Kidney epithelial cell (primary cell): ENCODE measurements around the gene RCBTB1. TPM values are rescaled to one million over a fixed set of nuclear protein-coding genes. Genes with fewer than 3 reads are reported as not detected.
"Not testable (repeated sequence)": the region's sequence is repeated elsewhere in the genome, so short reads cannot be mapped to it uniquely, and the experiment has no call there.

Experiments used
- DNase-seq: peaks from one replicate; pipeline ENCODE4 v3.0.0-alpha.2; 2010; ENCODE audit warnings: low read depth
- H3K27me3 ChIP-seq: 2 replicates; pipeline ENCODE4 v1.6.0; 2011; ENCODE audit warnings: low read length; ENCODE audit not compliant: control insufficient read depth, insufficient read depth
- H3K36me3 ChIP-seq: 2 replicates; pipeline ENCODE4 v1.5.1; 2011; ENCODE audit warnings: low read length; ENCODE audit not compliant: control insufficient read depth, insufficient read depth
- H3K4me3 ChIP-seq: 2 replicates; pipeline ENCODE4 v1.5.1; 2011; ENCODE audit warnings: low read depth, mild to moderate bottlenecking, control low read depth, low read length
- total RNA-seq: library from RNA; depleted of rRNA; stranded (reverse); fragments of >200 nt; gene quantifications from 2 replicates; pipeline ENCODE4 v1.2.3, GENCODE V29; 2015
- TF ChIP-seq, protein P1 (sequence below): IDR thresholded peaks from 2 replicates; pipeline ENCODE4 v1.5.1; 2011; ENCODE audit warnings: mild to moderate bottlenecking, moderate library complexity, low read length, control low read depth, inconsistent platforms; ENCODE audit not compliant: insufficient read depth, poor library complexity, severe bottlenecking

Gene RCBTB1
- total RNA-seq, 1 donor from 2014 or later, result 22.6 TPM

- H3K36me3 ChIP-seq, result peaks cover 1% of the 10 kb centered on the region
- no peaks in the 10 kb centered on the region for H3K27me3 ChIP-seq
- TF ChIP-seq, protein P1, sequence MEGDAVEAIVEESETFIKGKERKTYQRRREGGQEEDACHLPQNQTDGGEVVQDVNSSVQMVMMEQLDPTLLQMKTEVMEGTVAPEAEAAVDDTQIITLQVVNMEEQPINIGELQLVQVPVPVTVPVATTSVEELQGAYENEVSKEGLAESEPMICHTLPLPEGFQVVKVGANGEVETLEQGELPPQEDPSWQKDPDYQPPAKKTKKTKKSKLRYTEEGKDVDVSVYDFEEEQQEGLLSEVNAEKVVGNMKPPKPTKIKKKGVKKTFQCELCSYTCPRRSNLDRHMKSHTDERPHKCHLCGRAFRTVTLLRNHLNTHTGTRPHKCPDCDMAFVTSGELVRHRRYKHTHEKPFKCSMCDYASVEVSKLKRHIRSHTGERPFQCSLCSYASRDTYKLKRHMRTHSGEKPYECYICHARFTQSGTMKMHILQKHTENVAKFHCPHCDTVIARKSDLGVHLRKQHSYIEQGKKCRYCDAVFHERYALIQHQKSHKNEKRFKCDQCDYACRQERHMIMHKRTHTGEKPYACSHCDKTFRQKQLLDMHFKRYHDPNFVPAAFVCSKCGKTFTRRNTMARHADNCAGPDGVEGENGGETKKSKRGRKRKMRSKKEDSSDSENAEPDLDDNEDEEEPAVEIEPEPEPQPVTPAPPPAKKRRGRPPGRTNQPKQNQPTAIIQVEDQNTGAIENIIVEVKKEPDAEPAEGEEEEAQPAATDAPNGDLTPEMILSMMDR, result no peak
- H3K4me3 ChIP-seq, result no peak overlapping the region
- DNase-seq, result no peak
Observed at GRCh38 chr13:49512578-49512977, 72.8 kb downstream of the RCBTB1 start.

DNA sequence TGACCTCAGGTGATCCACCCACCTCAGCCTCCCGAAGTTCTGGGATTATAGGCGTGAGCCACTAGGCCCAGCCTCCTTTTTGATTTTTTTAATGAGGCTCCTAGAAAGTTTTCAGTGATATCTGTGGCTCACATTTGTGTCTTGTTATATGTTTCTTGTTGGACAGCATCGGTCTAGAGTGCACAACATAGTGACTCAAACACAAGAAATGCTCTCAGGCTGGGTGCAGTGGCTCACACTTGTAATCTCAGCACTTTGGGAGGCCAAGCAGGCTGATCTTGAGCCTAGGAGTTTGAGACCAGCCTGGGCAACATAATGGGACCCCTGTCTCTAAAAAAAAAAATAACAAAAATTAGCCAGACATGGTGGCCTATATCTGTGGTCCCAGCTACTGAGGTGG lies 81.4 kb downstream of the RCBTB1 start:
- H3K27me3 ChIP-seq, result no peaks in the 10 kb centered on the region
- H3K36me3 ChIP-seq, result no peaks in the 10 kb centered on the region
- no peak for DNase-seq
- H3K4me3 ChIP-seq, result no peak overlapping the region
- TF ChIP-seq, protein P1, result no peak

DNA sequence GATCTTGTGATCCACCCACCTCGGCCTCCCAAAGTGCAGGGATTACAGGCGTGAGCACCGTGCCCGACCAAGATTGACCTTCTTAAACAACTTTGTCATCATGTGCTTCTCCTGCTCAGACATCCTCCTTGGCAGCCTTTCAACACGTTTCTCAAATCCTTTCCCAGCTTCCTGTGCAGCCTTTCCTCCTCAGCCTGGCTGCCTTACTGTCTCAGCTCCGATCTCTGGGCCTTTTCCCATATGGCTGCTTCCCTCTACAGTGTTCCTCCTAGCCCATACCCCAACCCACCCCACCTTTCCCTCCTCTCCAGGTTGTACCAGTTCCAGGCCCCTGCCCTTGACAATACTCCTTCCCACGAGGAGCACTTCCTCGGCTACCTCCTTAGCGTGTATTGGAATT lies 82.4 kb downstream of the RCBTB1 start:
- Histone ChIP-seq H3K4me3 (no peak overlapping the region), H3K36me3 (no peaks in the 10 kb centered on the region), H3K27me3 (no peaks in the 10 kb centered on the region)
- DNase-seq, result no peak
- TF ChIP-seq, protein P1, result no peak

DNA sequence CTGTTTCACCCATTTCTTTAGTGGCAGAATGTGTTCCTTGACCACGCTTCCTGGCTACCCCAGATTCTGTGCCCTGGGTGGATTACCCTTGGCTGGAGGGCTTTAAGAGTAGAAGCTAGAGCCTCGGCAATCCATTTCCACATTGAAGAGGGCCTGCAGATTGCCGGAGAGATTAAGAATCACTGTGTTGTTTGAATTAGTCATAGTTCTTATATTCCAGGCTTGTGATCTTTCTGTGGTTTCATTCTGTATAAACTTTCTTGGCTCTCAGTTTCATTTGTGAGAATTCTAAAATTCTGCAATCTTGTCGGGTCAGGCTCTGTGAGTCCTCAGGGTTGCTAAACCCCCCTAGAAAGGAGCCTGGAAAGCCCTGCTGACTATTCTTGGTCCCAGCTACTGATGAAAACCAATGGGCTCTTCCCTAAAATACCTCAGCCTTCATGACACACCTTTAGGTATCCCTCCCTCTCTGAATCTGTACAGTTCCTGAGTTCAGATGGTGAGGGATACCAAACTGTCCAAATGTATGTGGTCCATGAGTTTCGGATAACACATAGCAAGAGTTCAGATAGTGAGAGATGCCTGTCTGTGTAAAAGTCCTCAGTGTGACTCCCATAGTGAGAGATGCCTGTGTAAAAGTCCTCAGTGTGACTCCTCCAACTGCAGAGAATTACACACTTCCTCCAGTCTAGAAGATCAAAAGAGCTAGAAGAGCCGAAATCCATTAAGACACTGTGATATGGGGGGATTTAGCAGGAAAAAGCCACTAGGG lies 85.3 kb downstream of the RCBTB1 start:
- Histone ChIP-seq H3K27me3 (no peaks in the 10 kb centered on the region), H3K4me3 (no peak overlapping the region), H3K36me3 (no peaks in the 10 kb centered on the region)
- no peak for DNase-seq
- TF ChIP-seq, protein P1, result no peak

- H3K36me3 ChIP-seq, result no peaks in the 10 kb centered on the region
- DNase-seq, result no peak
- TF ChIP-seq, protein P1, result no peak
- no peaks in the 10 kb centered on the region for H3K27me3 ChIP-seq
- H3K4me3 ChIP-seq, result no peak overlapping the region
Observed at GRCh38 chr13:49498206-49498605, 87.2 kb downstream of the RCBTB1 start.

GRCh38 chr13:49497272-49497671 lies 88.1 kb downstream of the RCBTB1 start:
- DNase-seq, result no peak
- TF ChIP-seq, protein P1, result no peak
- no peaks in the 10 kb centered on the region for H3K36me3 ChIP-seq

GRCh38 chr13:49496837-49497236 lies 88.5 kb downstream of the RCBTB1 start:
- H3K36me3 ChIP-seq, H3K4me3 ChIP-seq, DNase-seq, H3K27me3 ChIP-seq: not testable (repeated sequence)

More at GRCh38 chr13:49497272-49497671, 88.1 kb downstream of the RCBTB1 start:
- Histone ChIP-seq H3K27me3 (no peaks in the 10 kb centered on the region), H3K4me3 (no peak overlapping the region)
